ENCODE data around the gene OTOF. TPM values are rescaled to one million over a fixed set of nuclear protein-coding genes. Genes with fewer than 3 reads are reported as not detected.

Gene OTOF
- total RNA-seq, 6 experiments from 2014 or later = 0.06 to 0.12 TPM; not detected in 4

DNA sequence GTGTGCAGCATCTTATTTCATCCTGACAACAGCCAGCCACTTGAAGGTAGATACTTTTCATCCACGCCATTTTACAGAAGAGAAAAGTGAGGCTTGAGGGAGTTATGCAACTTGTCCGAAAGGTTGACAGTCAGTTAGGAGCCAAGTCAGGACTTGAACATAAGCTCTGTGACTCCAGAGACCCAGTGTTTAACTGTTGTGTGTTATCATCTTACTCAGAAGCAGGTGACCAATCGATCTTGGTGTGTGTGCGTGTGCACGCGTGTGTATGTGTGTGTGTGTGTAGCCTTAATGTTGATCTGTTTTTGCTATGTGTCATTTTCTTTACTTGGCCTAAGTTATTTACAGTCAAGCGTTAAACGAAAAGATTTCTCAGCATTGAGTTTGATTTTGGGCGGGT is 54.2 kb downstream of the OTOF start:
- H3K4me3 ChIP-seq = no peak overlapping the region
- H3K9me3 ChIP-seq = no peaks in the 10 kb centered on the region
- no peaks in the 10 kb centered on the region for H3K36me3 ChIP-seq
- H3K4me1 ChIP-seq = no peaks in the 10 kb centered on the region
- no peak overlapping the region for H3K27ac ChIP-seq
- DNase-seq = no peak
- no peak for ATAC-seq
- H3K27me3 ChIP-seq = no peaks in the 10 kb centered on the region
- 85% methylated on average over 9 of the region's 9 CpGs for WGBS (ENCODE audit: insufficient coverage, low coverage, low lambda C conversion rate, missing lambda C conversion rate)
- intact Hi-C loops (cut with DNase I) = no loop called here
- TF ChIP-seq, protein P1, sequence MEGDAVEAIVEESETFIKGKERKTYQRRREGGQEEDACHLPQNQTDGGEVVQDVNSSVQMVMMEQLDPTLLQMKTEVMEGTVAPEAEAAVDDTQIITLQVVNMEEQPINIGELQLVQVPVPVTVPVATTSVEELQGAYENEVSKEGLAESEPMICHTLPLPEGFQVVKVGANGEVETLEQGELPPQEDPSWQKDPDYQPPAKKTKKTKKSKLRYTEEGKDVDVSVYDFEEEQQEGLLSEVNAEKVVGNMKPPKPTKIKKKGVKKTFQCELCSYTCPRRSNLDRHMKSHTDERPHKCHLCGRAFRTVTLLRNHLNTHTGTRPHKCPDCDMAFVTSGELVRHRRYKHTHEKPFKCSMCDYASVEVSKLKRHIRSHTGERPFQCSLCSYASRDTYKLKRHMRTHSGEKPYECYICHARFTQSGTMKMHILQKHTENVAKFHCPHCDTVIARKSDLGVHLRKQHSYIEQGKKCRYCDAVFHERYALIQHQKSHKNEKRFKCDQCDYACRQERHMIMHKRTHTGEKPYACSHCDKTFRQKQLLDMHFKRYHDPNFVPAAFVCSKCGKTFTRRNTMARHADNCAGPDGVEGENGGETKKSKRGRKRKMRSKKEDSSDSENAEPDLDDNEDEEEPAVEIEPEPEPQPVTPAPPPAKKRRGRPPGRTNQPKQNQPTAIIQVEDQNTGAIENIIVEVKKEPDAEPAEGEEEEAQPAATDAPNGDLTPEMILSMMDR (IDR thresholded peaks at IDR 0.05) = no peak

DNA sequence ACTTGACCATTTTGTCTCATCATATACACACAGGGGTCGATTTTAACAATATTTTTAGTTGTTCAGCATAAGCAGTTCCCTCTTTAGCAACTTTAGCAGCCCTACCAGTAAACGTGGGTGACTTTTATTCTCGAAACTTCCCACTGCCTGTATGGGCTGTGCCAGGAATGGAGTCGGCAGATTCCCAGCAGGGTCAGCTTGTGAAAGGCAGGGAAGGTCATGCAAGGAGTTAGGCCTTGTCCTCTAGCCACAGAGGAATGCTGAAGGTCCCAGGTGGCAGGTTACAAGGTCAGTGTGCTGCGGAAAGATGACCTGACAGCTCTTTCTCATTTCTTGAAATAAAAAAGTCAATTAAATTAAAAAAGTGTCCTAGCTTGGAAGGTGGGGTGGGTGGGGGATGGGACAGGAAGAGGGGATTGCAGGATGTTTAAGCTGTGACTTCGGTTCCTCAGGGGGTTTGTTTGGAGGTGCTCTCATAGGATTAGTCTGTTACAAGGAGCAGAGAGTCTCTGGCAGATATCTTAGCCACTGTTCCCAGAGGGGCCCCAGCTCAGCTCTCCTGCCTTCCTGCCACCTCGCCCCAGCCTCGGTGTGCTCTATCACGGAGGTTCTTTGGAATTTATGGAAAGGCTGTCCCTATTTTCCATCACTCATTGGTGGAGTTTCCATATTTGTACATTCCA is 54.8 kb downstream of the OTOF start:
- H3K27me3 ChIP-seq = no peaks in the 10 kb centered on the region
- H3K4me3 ChIP-seq = no peak overlapping the region
- no peaks in the 10 kb centered on the region for H3K36me3 ChIP-seq
- no peak overlapping the region for H3K27ac ChIP-seq
- WGBS (ENCODE audit: insufficient coverage, low coverage, low lambda C conversion rate, missing lambda C conversion rate) = 58% methylated on average over 7 of the region's 9 CpGs
- TF ChIP-seq POLR2A (IDR thresholded peaks at IDR 0.05) = no peak
- TF ChIP-seq, protein P1 (IDR thresholded peaks at IDR 0.05) = no peak
- no peaks in the 10 kb centered on the region for H3K9me3 ChIP-seq
- no peaks in the 10 kb centered on the region for H3K4me1 ChIP-seq
- intact Hi-C loops (cut with DNase I) = no loop called here
- DNase-seq = no peak
- no peak for ATAC-seq

DNA sequence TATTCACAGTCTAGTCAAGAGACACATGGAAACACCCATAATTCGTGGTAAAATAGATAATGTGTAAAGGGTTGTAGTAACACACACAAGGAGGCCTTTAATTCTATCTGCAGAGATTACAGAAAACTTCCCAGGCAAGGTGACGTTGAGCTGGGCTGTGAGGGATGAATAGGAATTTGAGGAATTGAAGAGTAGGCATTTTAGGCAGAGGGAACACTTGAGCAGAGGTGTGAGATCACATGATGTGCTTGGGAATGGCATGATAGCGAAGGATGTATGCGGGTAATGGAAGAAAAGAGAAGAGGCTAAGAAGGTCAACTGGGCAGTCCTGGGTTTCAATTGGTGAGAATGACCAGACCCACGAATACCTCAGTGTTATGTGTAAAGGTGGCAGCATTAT is 56.0 kb downstream of the OTOF start:
- Histone ChIP-seq H3K27ac (no peak overlapping the region), H3K4me3 (no peak overlapping the region), H3K36me3 (no peaks in the 10 kb centered on the region), H3K4me1 (no peaks in the 10 kb centered on the region), H3K9me3 (no peaks in the 10 kb centered on the region), H3K27me3 (no peaks in the 10 kb centered on the region)
- intact Hi-C loops (cut with DNase I) = no loop called here
- 67% methylated on average over 5 of the region's 5 CpGs for WGBS (ENCODE audit: insufficient coverage, low coverage, low lambda C conversion rate, missing lambda C conversion rate)
- DNase-seq (no peak), ATAC-seq (no peak)
- TF ChIP-seq, protein P1 (IDR thresholded peaks at IDR 0.05) = no peak
- no peak for TF ChIP-seq POLR2A (IDR thresholded peaks at IDR 0.05)

DNA sequence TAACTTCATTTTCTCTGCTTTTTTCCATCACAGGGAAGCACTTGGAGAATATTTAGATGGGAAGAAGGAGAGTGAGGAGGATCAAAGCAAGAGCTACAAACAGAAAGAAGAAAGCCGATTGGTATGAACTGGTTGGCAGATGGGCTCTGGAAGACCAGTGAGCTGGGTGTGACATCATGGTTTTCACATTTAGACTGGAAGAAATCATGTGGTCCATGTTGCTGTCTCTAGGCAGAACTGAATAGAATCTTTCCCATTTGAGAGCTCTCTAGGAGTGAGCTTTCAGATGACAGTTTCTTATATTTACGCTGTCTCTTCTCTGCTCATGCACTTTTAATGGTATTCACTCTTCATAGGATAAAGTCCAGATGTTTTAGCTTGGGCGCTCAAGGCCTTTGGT is 63.6 kb downstream of the OTOF start:
- intact Hi-C loops (cut with DNase I) = no loop called here
- Histone ChIP-seq H3K4me1 (peaks cover 0 to 4% (median 2%) of the 10 kb centered on the region in 4 donors), H3K27me3 (no peaks in the 10 kb centered on the region), H3K27ac (no peak overlapping the region), H3K9me3 (no peaks in the 10 kb centered on the region), H3K36me3 (no peaks in the 10 kb centered on the region), H3K4me3 (no peak overlapping the region)
- WGBS (ENCODE audit: insufficient coverage, low coverage, low lambda C conversion rate, missing lambda C conversion rate) = 65% methylated on average over 1 of the region's 3 CpGs
- DNase-seq = no peak
- ATAC-seq = no peak
- no peak for TF ChIP-seq POLR2A (IDR thresholded peaks at IDR 0.05)
- TF ChIP-seq, protein P1 (IDR thresholded peaks at IDR 0.05) = no peak
